Natural killer cell treated with Interleukin-12 subunit alpha and Interleukin-12 subunit beta and Interleukin-15 and Interleukin-18, amount 100 ng/mL, for 72 hours (primary cell): Measurements from ENCODE around the gene HES1. TPM values are rescaled to one million over a fixed set of nuclear protein-coding genes. Genes with fewer than 3 reads are reported as not detected.
"Not testable (repeated sequence)": the region's sequence is repeated elsewhere in the genome, so short reads cannot be mapped to it uniquely, and the experiment has no call there.

Experiments
- ATAC-seq, 2 donors: fragments of 150-1000 bp; cut with Tn5 transposase in 1 of 2; sonication (Bioruptor Pico), chemical (Tn5 transposase) in 1 of 2; 2 replicates each; pipeline ENCODE4 v1.10.0; 2021
- DNase-seq: peaks from one replicate; pipeline ENCODE4 v3.0.0; 2022; ENCODE audit warnings: low spot score
- H3K27ac Mint-ChIP-seq, 2 donors: 1 replicate in 1 of 2; 2 replicates in 1 of 2; pipeline ENCODE4 v1.8.0; 2022; ENCODE audit warnings: mixed read lengths in 2 of 2, mild to moderate bottlenecking in 1 of 2, moderate library complexity in 1 of 2
- H3K27me3 Mint-ChIP-seq, 2 donors: 1 replicate in 1 of 2; 2 replicates in 1 of 2; pipeline ENCODE4 v1.8.0; 2022; ENCODE audit warnings: mixed read lengths in 2 of 2
- H3K36me3 Mint-ChIP-seq: one replicate; pipeline ENCODE4 v1.8.0; 2022; ENCODE audit warnings: mixed read lengths
- H3K4me1 Mint-ChIP-seq, 2 donors: 1 replicate in 1 of 2; 2 replicates in 1 of 2; pipeline ENCODE4 v1.8.0; 2022; ENCODE audit warnings: low read depth in 2 of 2, mixed read lengths in 2 of 2, mild to moderate bottlenecking in 1 of 2
- H3K4me3 Mint-ChIP-seq: one replicate; pipeline ENCODE4 v1.8.0; 2022; ENCODE audit warnings: mixed read lengths
- H3K9me3 Mint-ChIP-seq: 2 replicates; pipeline ENCODE4 v1.8.0; 2022; ENCODE audit warnings: mixed read lengths
- total RNA-seq, 2 donors: library from RNA; stranded (reverse); gene quantifications; one replicate each; pipeline ENCODE4 v1.2.3, GENCODE V29; 2022

The HES1 gene, protein sequence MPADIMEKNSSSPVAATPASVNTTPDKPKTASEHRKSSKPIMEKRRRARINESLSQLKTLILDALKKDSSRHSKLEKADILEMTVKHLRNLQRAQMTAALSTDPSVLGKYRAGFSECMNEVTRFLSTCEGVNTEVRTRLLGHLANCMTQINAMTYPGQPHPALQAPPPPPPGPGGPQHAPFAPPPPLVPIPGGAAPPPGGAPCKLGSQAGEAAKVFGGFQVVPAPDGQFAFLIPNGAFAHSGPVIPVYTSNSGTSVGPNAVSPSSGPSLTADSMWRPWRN
- total RNA-seq = under 1 TPM in 1 of 2 donors, not detected in 1; 0.28 TPM

- Mint-ChIP-seq H3K4me3 (peak within 1 kb of the TSS; percentile 86), H3K4me1 (peaks cover 32 to 35% of the 10 kb centered on the region in 2 donors), H3K9me3 (no peaks in the 10 kb centered on the region), H3K27me3 (peaks cover 48 to 62% of the 10 kb centered on the region in 2 donors), H3K36me3 (peaks cover 4% of the 10 kb centered on the region), H3K27ac (peak within 1 kb of the TSS in 1 of 2 donors; percentile 56)
- DNase-seq = no peak
- no peak for ATAC-seq
Observed at GRCh38 chr3:194135806-194136518, at the start of gene HES1. TSS of gene HES1 (plus strand) at chr3:194136148. CDS start at chr3:194136381, 233 bp downstream.

DNA sequence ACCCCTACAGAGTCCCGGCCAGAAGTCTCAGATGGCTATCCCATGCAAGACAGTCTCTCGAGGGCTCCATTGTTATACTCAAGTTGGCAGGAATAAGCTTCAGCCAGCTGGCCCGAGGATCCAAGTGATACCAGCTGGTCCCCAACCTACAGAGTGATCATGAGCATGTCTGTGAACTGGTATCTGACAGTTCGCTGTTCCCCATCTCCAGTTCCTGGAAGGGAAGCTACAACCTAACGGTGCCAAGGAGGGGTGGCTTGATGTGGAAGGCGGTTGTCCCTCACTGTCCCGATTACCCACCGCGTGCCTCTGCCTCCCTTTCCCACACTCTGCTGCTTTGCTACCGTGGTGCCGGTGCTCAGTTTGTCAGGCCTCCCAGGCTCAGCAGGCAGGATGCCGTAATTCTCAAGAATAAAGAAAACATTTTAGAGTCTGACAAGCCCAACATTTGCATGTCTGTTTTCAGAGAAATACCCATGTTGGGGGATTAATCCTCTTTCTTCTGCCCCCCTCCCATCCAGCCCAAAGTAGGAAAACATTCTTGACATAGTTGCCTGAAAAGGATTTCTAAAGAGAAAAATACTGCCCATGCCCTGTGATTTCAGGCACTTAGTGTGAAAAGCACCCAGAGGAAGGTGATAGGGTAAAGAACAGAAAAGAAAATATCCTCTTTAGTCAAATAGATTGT, 49.4 kb upstream of the HES1 start:
- peaks cover 20 to 27% of the 10 kb centered on the region in 2 donors for H3K27me3 Mint-ChIP-seq

GRCh38 chr3:194087280-194087679, 48.7 kb upstream of the HES1 start:
- DNase-seq (no peak), ATAC-seq (no peak)
- Mint-ChIP-seq H3K36me3 (no peaks in the 10 kb centered on the region), H3K4me1 (peaks cover 4 to 14% of the 10 kb centered on the region in 2 donors), H3K9me3 (no peaks in the 10 kb centered on the region), H3K27ac (peak overlapping the region in 1 of 2 donors; percentile 26), H3K4me3 (no peak overlapping the region), H3K27me3 (peaks cover 22 to 33% of the 10 kb centered on the region in 2 donors)

More for the DNA sequence above, 49.4 kb upstream of the HES1 start:
- ATAC-seq (no peak), DNase-seq (no peak)
- H3K4me3 Mint-ChIP-seq = no peak overlapping the region
- H3K27ac Mint-ChIP-seq = peak overlapping the region in 1 of 2 donors; percentile 26
- H3K9me3 Mint-ChIP-seq = no peaks in the 10 kb centered on the region
- peaks cover 4 to 14% of the 10 kb centered on the region in 2 donors for H3K4me1 Mint-ChIP-seq
- no peaks in the 10 kb centered on the region for H3K36me3 Mint-ChIP-seq

- Mint-ChIP-seq H3K36me3 (no peaks in the 10 kb centered on the region), H3K4me3 (no peak overlapping the region), H3K27ac (no peak overlapping the region), H3K27me3 (peaks cover 17 to 28% of the 10 kb centered on the region in 2 donors), H3K4me1 (peaks cover 4 to 14% of the 10 kb centered on the region in 2 donors), H3K9me3 (no peaks in the 10 kb centered on the region)
- DNase-seq (peak; percentile 6), ATAC-seq (no peak)
Observed at GRCh38 chr3:194087995-194088855, 47.7 kb upstream of the HES1 start.

GRCh38 chr3:194089357-194090177, 46.4 kb upstream of the HES1 start:
- Mint-ChIP-seq H3K27ac (peak overlapping the region; percentile 21 to 72), H3K4me3 (no peak overlapping the region), H3K27me3 (peaks cover 12 to 28% of the 10 kb centered on the region in 2 donors), H3K36me3 (no peaks in the 10 kb centered on the region), H3K4me1 (peaks cover 4 to 7% of the 10 kb centered on the region in 2 donors), H3K9me3 (no peaks in the 10 kb centered on the region)
- ATAC-seq (peak; percentile 88 to 94), DNase-seq (peak; percentile 89)

DNA sequence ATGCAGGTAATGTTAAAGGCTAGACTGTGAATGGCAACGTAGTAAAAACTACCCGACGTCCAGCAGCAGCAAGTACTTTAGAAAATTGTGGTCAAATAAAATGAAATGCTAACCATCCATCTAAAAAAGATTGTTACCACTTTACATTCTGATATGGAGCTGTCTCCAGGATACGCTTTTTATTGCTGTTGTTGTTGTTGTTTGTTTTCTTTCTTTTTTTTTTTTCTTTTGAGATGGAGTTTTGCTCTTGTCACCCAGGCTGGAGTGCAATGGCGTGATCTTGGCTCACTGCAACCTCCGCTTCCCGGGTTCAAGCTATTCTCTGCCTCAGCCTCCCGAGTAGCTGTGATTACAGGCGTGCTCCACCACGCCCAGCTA, 45.8 kb upstream of the HES1 start:
- not testable (repeated sequence) for H3K4me3 Mint-ChIP-seq, DNase-seq, H3K4me1 Mint-ChIP-seq, ATAC-seq, H3K36me3 Mint-ChIP-seq, H3K9me3 Mint-ChIP-seq
- Mint-ChIP-seq H3K27me3 (peaks cover 12 to 28% of the 10 kb centered on the region in 2 donors), H3K27ac (peak overlapping the region in 1 of 2 donors; percentile 70)

- H3K36me3 Mint-ChIP-seq = no peaks in the 10 kb centered on the region
Observed at GRCh38 chr3:194090716-194091115, 45.2 kb upstream of the HES1 start.

DNA sequence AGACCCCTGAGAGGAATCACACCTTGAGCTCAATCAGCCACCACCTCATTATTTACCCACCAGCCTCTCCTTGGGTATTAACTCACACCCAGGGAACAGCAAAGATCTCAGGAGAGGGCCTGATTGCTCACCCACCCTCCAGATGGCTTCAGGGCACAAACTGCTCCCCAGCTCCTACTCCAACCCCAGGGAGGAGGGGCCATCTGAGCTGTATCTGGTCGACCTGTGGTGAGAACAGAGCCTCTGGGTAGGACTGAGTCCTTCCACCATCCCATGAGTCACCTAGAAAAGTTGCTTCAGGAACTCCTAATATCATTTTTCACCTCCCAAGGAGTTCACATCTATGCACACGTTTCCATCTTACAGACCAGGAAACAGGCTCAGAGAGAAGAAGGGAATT, 44.8 kb upstream of the HES1 start:
- Mint-ChIP-seq H3K4me3 (no peak overlapping the region), H3K27ac (peak overlapping the region in 1 of 2 donors; percentile 70), H3K27me3 (peaks cover 12 to 25% of the 10 kb centered on the region in 2 donors), H3K4me1 (peaks cover 4 to 16% of the 10 kb centered on the region in 2 donors), H3K36me3 (no peaks in the 10 kb centered on the region), H3K9me3 (no peaks in the 10 kb centered on the region)
- ATAC-seq (no peak), DNase-seq (no peak)

More at GRCh38 chr3:194090716-194091115, 45.2 kb upstream of the HES1 start:
- DNase-seq (no peak), ATAC-seq (no peak)
- H3K27me3 Mint-ChIP-seq = peaks cover 12 to 28% of the 10 kb centered on the region in 2 donors
- no peak overlapping the region for H3K4me3 Mint-ChIP-seq
- no peaks in the 10 kb centered on the region for H3K9me3 Mint-ChIP-seq
- H3K27ac Mint-ChIP-seq = peak overlapping the region in 1 of 2 donors; percentile 70
- peaks cover 4 to 13% of the 10 kb centered on the region in 2 donors for H3K4me1 Mint-ChIP-seq

DNA sequence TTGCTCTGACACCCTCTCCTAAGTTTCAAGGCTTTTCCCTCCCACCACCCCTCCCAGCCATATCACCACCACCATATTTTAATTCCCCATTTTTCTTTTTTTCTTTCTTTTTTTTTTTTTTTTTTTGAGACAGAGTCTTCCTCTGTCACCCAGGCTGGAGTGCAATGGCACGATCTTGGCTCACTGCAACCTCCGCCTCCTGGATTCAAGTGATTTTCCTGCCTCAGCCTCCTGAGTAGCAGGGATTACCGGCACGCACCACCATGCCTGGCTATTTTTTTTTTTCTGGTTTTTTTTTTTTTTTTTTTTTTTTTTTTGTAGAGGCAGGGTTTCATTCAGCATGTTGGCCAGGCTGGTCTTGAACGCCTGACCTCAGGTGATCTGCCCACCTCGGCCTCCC, 44.1 kb upstream of the HES1 start:
- ATAC-seq, DNase-seq, H3K4me3 Mint-ChIP-seq, H3K9me3 Mint-ChIP-seq, H3K36me3 Mint-ChIP-seq, H3K27ac Mint-ChIP-seq: not testable (repeated sequence)
- Mint-ChIP-seq H3K4me1 (peaks cover 4 to 16% of the 10 kb centered on the region in 2 donors), H3K27me3 (peaks cover 10 to 17% of the 10 kb centered on the region in 2 donors)

DNA sequence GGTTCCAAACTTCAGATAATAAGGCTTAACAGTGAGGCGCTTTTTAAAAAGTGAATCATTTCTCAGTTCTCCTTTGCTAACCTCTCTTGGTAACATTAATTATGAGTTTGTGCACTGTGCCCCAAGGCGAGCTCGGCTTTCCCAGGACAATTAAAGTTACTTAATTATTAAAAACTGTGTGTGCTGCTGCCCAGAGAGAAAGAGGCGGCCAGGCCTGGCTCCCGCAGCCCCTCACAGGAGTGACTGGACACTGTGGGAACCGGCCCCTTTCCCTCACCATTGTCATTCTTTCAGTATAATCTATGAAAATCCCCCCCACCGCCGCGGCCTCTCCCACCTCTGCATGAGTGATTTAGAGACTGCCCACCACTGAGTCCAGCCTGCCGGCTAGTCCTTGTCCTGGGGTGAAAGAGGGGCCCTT, 43.1 kb upstream of the HES1 start:
- no peak overlapping the region for H3K27ac Mint-ChIP-seq
- H3K36me3 Mint-ChIP-seq = no peaks in the 10 kb centered on the region
- no peak for ATAC-seq
- no peak overlapping the region for H3K4me3 Mint-ChIP-seq
- DNase-seq = no peak
- H3K4me1 Mint-ChIP-seq = peaks cover 4 to 16% of the 10 kb centered on the region in 2 donors
- H3K9me3 Mint-ChIP-seq = no peaks in the 10 kb centered on the region
- H3K27me3 Mint-ChIP-seq = peaks cover 7 to 15% of the 10 kb centered on the region in 2 donors

DNA sequence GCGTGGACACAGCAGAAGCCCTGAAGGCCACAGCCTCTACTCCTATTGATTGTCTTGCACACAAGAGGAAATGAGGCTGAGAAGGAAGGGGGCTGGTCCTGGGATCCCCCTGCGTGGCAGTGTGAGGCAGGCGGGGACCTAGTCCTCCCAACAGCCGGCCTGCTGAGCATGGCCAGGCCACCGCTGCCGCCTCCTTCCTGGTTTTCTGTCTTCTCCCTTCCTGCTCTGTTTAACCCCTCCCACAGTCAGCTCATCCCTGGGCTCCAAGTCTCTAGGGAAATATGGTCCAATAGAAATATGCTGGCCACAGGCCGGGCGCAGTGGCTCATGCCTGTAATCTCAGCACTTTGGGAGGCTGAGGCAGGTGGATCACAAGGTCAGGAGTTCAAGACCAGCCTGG, 42.1 kb upstream of the HES1 start:
- Mint-ChIP-seq H3K4me3 (no peak overlapping the region), H3K9me3 (no peaks in the 10 kb centered on the region), H3K27me3 (peaks cover 10 to 19% of the 10 kb centered on the region in 2 donors), H3K4me1 (peaks cover 4 to 23% of the 10 kb centered on the region in 2 donors), H3K27ac (no peak overlapping the region), H3K36me3 (no peaks in the 10 kb centered on the region)
- ATAC-seq (no peak), DNase-seq (no peak)

DNA sequence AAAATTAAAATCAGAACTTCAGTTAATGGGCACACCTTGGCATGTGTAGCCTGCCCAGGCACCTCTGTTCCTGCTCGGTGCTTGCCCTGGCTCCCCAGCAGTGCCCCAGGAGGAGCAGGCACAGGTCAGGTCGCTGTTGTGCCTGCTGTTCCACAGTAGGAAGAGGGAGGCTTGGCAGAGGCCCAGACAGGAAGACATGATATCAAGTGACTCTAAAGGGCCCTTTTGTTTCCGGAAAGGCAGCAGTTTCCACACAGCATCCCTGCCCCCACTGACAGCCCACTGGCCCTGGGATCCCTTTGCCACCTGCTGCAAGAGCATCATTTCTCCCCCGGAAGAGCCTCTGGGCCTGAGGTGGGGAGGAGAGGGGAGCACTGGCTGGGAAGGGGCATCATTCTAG, 40.5 kb upstream of the HES1 start:
- H3K4me3 Mint-ChIP-seq = no peak overlapping the region
- DNase-seq (peak; percentile 53), ATAC-seq (no peak)
- H3K36me3 Mint-ChIP-seq = no peaks in the 10 kb centered on the region
- H3K27ac Mint-ChIP-seq = peak overlapping the region in 1 of 2 donors; percentile 17
- peaks cover 0 to 21% of the 10 kb centered on the region in 2 donors for H3K4me1 Mint-ChIP-seq
- no peaks in the 10 kb centered on the region for H3K9me3 Mint-ChIP-seq
- peaks cover 13 to 25% of the 10 kb centered on the region in 2 donors for H3K27me3 Mint-ChIP-seq
